Epithelial cell of proximal tubule (primary cell): ENCODE data around the gene TBL1X. TPM values are rescaled to one million over a fixed set of nuclear protein-coding genes. Genes with fewer than 3 reads are reported as not detected.

Source experiments
- DNase-seq: peaks from one replicate; pipeline ENCODE4 v3.0.0-alpha.2; 2011; ENCODE audit warnings: low read depth
- H3K4me3 ChIP-seq: 2 replicates; pipeline ENCODE4 v1.5.1; 2011; ENCODE audit warnings: low read depth, mild to moderate bottlenecking, low read length
- CTCF ChIP-seq: conservative IDR thresholded peaks from 2 replicates; pipeline ENCODE4 v1.5.1; 2012; ENCODE audit warnings: low read depth, mild to moderate bottlenecking, low read length
- total RNA-seq: library from RNA; depleted of rRNA; stranded (reverse); fragments of >200 nt; gene quantifications from 2 replicates; pipeline ENCODE4 v1.2.3, GENCODE V29; 2015

The TBL1X gene
- total RNA-seq, 1 donor from 2014 or later = 9.1 TPM

DNA sequence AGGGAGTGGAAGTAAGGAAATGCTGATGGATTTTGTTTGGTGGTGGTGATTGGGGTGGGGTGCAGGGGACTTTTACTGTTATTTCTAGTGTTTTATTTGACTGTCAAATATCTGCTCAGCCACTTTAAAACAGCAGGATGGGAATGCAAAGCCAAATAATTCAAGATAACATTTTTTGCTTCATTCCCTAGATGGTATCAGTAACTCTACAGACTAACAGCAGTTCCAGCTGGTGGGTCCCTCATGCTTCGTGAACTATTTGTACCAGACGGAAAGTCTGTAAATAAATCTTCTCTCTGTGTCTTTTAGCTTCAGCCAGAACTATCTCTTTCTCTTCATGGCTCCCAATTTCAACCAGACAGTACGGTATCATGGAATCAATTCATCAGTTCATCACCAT is 273.3 kb downstream of the TBL1X start:
- DNase-seq = no peak
- no peak for TF ChIP-seq CTCF
- no peak overlapping the region for H3K4me3 ChIP-seq

- no peak overlapping the region for H3K4me3 ChIP-seq
- TF ChIP-seq CTCF = no peak
- DNase-seq = no peak
These were observed 274.3 kb downstream of the TBL1X start for GRCh38 chrX:9739130-9739529.

GRCh38 chrX:9745417-9746115 is 280.7 kb downstream of the TBL1X start:
- TF ChIP-seq CTCF = no peak
- no peak overlapping the region for H3K4me3 ChIP-seq
- DNase-seq = no peak

- H3K4me3 ChIP-seq = no peak overlapping the region
- DNase-seq = no peak
- no peak for TF ChIP-seq CTCF
These were observed 281.5 kb downstream of the TBL1X start for GRCh38 chrX:9746148-9746888.

GRCh38 chrX:9747644-9748043 is 282.8 kb downstream of the TBL1X start:
- no peak for DNase-seq
- H3K4me3 ChIP-seq = no peak overlapping the region
- TF ChIP-seq CTCF = no peak

- no peak overlapping the region for H3K4me3 ChIP-seq
- no peak for DNase-seq
- TF ChIP-seq CTCF = no peak
These were observed 284.4 kb downstream of the TBL1X start for GRCh38 chrX:9749146-9749692.
